T-helper 2 cell treated with Interferon-gamma antibody and Interleukin-4, amounts not matched to agents 100 ng/mL and 5 ng/mL, for 36 hours (primary cell): ENCODE results near the gene ZMPSTE24. TPM values are rescaled to one million over a fixed set of nuclear protein-coding genes. Genes with fewer than 3 reads are reported as not detected.
"Not testable (repeated sequence)": the region's sequence is repeated elsewhere in the genome, so short reads cannot be mapped to it uniquely, and the experiment has no call there.

Source experiments
- intact Hi-C: fragments of 100-400 bp; cut with micrococcal nuclease; formaldehyde crosslinking; loops from one replicate; pipeline ENCODE4 v1.15.1; 2023
- total RNA-seq: library from RNA; stranded (reverse); gene quantifications from 2 replicates; pipeline ENCODE4 v1.2.3, GENCODE V29; 2022

ZMPSTE24 gene
- total RNA-seq: 33.6 and 33.9 TPM in 2 replicates

DNA sequence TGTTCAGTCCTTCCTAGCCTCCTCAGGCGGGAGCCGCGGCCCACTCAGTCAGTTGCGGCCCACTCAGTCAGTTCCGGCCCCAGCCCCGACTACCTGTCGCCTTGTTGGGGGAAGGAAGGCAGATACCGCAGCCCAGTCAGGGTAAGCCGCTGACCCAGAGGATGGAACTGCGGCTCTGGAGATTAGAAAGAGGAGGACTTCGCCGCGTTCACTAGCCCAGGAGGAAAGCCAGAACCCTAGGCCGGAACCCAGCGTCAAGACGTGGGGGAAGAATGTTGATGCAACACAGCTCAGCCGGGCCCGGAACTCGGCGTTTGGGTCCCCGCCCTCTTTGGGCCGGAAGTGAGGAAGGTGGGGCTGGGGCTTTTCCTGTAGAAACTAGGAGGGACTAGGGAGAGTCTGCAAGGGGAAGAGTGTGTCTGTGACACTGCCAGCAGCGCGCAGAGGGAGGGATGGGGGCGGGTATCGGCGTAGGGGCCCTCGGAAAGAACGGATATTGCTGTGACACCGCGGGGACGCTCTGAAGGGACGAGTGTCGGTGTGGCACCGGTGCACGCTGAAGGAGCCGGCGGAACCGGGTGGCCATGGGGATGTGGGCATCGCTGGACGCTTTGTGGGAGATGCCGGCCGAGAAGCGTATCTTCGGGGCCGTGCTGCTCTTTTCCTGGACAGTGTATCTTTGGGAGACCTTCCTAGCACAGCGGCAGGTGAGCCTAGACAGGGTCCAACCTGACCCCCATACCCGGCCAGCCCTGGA lies at the start of gene ZMPSTE24:
Gene ZMPSTE24, plus strand, starts transcription at position 549 of the 757 bp plus-strand sequence. Its CDS starts 36 bp downstream, at position 585.
- intact Hi-C loops: loop anchor here (1.0 to 10.0 kb wide), 9 partner anchors 17 to 1061 kb away; partner anchors contain the start of genes CAP1, MFSD2A, RLF and ZNF684

DNA sequence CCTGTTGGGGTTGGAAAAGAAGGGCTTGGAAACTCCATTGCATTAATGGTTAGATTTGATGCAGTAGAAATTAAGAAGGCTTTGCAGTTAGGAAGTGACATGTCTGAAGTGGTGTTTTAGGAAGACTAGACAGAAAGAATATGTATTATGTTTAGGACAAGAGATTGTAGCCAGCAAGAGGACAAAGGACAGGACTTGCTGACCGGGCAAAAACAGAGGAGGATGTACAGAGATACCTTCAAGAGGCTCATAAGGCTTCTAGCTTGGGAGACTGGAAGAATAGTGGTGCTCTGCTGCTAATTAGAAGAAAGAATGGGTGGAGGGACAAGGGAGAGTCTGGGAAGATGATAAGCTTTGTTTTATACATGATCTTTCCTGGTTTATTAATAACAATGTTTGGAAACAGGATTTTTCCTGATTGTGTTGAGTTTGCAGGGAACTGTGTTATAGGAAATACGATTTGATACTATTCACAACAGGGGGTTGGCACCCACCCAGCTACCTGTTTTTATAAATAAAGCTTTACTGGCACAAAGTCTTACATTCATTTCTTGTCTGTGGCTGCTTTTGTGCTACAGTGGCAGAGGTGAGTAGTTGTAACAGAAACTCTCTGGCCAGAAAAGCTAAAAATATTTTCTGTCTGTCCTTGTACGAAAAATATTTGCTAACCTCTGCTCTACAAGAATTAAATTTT lies 47.4 kb upstream of the ZMPSTE24 start:
- intact Hi-C loops: no loop called here

DNA sequence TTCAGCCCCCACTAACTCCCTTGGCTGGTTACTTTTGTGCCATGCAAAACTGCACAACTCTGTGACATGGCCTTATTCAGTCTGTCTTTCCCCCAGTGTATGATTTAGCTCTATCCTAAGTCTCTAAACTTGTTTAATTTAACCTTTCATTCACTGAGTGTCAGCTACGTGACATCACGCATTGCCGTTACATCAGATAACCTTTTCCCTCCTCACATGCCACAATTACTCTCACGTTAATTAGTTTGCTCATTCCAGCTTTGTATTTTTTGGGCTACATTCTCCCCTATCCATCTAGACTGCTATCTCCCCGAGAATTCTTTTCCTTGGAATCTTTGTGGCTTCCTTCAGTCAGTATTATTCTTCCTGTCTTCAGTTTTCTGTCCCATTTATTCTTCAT lies 39.7 kb upstream of the ZMPSTE24 start:
- intact Hi-C loops: no loop called here

DNA sequence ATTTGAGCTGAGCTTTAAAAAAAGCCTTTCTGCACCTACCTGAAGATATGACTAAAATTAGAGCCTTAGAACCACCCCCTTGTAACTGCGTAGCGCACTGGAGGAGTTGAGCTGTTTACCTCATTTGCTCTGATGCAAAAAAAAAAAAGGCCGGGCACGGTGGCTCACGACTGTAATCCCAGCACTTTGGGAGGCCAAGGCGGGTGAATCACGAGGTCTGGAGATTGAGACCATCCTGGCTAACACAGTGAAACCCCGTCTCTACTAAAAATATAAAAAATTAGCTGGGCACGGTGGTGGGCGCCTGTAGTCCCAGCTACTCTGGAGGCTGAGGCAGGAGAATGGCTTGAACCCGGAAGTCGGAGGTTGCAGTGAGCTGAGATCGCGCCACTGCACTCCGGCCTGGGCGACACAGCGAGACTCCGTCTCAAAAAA lies 36.5 kb upstream of the ZMPSTE24 start:
- intact Hi-C loops: not testable (repeated sequence)

DNA sequence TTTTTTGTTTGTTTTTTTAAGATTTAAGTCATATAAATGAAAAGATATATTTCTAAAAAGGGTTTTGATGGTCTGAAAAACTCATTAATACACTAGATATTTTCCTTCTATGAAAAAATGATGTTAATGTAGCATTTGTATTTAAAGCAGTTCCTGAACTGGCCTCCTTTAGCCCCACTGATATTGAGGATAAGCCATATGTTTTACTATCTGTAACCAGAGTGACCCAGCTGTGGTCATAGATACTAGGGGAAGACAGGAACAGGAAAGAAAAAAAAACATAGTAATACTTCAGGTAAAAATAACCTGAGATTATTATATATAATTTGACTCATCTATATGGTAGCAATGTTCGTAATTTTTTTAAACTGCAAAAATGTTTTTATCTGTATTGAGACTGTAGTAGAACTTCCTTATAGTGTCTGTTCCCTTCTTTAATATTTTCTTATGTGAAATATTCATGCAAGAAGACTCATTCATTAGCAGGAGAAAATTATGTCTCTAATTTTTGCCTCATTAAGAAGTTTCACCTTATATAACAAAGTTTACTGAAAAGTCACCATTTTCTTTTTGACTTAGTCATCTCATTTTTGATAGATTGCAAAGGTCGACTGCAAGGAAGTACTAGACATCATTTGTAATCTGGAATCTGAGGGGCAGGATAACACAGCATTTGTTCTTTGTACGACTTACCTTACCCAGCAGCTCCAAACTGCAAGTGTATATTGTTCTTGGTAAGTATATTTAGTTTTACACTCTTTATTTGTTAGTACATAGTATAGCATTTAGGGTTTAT lies 35.9 kb upstream of the ZMPSTE24 start:
- intact Hi-C loops: no loop called here

DNA sequence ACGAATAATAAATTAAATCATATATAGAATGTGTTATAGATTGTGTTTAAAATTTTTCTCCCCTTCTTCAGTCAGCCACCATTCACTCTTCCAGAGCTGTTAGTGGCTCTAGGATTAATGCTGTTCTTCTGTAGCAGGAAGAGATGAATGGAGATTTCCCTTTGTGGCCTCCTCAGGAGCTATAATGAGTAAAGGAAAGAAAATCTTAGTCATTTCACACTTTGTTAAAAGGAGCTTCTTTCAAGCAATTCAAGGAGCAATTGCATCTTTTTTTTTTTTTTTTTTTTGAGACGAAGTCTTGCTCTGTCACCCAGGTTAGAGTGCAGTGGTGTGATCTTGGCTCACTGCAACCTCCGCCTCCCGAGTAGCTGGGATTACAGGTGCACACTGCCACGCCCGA lies 34.0 kb upstream of the ZMPSTE24 start:
- intact Hi-C loops: no loop called here

DNA sequence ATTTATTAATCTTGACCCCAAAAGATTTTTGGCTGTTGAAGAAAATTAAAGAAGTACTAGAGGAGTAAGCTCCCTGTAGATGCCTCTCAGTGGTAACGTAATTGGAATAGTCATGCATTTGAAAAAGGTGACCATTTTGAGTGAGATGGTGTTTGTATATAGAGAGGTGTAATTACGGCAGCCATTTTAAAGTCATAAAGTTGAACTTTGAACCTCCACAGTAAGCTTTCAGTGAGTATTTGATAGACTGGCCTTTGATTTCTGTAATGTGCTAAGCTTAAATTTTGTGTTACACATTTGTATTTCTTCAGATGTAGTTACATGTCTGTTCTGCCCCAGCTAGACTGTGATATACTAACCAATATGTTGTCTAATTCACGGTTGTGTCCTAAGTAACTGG lies 31.8 kb upstream of the ZMPSTE24 start:
- intact Hi-C loops: no loop called here

DNA sequence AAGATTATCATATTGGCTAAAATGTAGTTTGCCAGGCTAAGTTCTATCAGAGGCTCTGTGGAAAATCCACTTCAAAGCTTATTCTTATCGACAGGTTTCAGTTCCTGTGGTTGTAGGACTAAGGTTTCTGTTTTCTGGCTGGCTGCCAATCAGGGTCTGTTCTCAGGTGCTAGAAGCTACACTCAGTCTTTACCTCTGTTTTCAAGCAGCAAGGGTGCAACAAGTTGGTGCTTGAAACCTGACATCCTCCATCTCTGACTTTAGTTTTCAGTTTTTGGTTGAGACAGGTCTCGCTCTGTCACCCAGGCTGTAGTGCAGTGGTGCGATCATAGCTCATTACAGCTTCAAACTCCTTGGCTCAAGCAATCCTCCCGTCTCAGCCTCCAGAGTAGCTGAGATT lies 25.6 kb upstream of the ZMPSTE24 start:
- intact Hi-C loops: loop anchor here (1.0 to 5.0 kb wide), 3 partner anchors 9 to 45 kb away; no protein-coding TSS in a partner anchor

DNA sequence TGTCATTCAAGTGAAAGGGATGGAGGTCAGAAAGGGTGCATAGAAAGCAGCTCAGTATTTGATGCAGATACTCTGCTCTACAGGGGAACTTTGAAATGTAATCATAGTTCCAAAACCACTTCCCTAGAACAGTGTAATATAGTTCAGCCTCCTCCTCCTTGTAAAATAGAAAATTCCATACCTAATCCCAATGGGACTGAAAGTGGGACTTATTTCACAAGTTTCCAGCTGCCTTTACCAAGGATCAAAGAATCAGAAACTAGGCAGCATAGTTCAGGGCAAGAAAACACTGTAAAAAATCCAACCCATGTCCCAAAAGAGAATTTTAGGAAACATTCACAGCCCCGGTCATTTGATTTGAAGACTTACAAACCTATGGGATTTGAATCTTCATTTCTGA lies 18.4 kb upstream of the ZMPSTE24 start:
- intact Hi-C loops: loop anchor here (5.0 kb wide), 2 partner anchors 77 to 148 kb away; partner anchors contain the start of gene RLF

DNA sequence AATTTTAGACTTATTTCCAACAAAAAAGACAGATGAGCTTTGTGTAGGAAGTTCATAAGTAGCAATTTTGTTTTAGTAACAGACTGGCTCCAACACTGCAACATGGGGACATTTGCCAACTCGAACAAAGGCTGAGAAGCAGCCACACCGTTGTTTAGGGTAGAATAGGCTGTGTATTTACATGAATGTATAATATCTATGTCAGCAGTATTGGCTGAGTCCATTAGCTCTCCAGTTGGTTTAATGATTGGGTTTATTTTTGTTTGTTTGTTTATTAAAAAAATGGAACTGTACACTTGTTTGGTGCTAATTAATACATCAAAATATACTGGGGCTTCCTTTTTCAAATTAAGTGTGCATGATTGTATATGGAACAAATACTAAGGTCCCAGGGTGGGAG lies 17.6 kb upstream of the ZMPSTE24 start:
- intact Hi-C loops: loop anchor here (5.0 kb wide), 2 partner anchors 78 to 147 kb away; partner anchors contain the start of gene RLF

DNA sequence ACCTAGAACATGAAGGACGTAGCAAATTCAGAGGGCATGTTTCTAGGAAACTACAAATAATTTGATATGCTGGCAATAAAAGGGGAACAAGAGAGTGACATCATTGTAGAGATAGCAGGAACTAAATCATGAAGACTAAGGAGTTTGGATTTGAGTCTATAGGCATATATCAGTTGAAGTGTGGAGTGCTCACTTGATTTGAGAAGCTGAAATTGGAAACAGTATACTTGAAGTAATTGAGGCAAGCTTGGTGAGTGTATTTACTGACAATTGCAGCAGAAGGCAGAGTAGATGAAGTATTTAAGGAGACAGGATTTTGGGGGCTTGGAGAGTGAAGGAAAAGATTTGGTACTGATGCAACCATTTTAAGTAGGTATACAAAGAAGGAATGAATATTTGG lies 16.7 kb upstream of the ZMPSTE24 start:
- intact Hi-C loops: loop anchor here (1.0 to 5.0 kb wide), 4 partner anchors 9 to 146 kb away; partner anchors contain the start of gene RLF

DNA sequence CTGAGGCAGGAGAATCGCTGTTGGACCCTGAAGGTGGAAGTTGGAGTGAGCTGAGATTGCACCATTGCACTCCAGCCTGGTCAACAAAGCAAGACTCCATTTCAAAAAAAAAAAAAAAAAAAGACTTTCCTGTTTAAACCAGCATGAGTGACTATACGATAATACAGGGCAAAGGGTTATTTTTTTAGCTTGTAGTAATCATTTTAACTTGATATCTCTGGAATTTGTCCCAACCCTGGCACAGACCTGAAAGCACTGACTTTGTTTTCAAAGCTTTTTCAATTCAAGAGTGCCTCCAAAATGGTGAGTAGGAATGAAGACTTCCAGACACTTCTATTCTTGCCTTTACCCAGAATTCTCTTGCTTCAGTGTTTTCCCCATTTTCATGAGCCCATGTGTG lies 14.7 kb upstream of the ZMPSTE24 start:
- intact Hi-C loops: loop anchor here (5.0 kb wide), 2 partner anchors 81 to 144 kb away; partner anchors contain the start of gene RLF

DNA sequence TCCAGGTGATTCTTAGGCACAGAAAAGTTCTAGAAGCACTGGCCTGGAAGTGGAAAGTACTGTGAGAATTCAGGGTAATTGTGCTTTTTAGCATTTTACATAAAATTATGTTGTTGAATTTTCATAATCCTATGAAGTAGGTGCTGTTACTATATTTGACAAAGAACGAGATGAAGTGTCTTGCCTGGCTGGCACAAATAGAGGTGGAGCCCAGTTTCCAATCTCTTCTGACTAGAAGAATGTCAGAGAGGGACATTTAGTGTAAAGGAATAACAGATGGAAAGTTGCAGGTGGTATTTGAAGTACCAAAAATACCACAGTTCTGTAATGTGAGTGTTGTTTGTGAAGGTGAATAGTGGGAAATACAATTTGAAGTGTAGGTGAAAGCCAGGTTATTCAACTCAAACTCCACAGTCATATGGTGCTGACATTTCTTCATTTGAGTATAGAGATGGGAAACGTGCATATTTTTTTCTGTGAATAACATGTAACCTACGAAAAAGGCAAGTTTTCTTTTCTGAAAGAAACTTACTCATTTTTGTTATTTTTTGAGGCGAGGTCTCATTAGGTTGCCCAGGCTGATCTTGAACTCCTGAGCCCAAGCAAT lies 13.8 kb upstream of the ZMPSTE24 start:
- intact Hi-C loops: loop anchor here (5.0 kb wide), 2 partner anchors 82 to 143 kb away; partner anchors contain the start of gene RLF

DNA sequence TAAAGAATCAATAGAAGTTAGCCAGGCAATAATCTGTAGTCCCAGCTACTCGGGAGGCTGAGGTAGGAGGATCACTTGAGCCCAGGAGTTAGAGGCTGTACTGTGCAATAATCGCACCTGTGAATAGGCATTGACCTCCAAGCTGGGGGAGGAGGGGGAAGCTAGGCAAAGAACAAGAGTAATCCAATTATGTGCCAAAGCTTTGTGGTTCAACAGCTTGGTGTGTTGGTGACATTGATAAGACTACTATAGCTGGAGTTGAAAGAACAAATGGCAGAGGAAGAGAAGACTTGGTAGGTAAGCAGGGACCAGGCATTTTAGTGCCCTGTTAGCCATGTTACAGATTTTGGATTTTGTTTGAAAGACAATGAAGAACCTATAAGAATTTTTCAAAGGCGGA lies 12.3 kb upstream of the ZMPSTE24 start:
- intact Hi-C loops: no loop called here

DNA sequence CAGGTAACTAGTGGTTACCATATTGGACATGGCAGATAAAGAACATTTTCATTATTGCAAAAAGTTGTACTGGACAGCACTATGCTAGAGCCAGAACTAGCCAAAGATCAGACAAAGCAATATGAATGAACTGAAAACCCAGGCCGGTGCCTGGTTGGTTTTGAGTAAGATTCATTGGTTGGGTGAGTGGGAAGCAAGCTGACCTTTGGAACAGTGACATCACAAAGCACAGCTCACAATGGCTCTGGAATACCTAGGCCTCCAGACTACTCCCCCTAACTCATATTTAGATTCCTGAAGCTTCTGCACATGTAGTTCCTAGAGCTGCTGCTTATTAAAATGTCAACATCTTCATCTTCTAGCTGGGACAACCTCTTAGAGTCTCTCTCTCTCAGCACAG lies 10.4 kb upstream of the ZMPSTE24 start, which contains the start of gene TMCO2:
Gene TMCO2, plus strand, starts transcription at position 283 of the 400 bp plus-strand sequence. Its CDS starts 57 bp downstream, at position 340.
- intact Hi-C loops: no loop called here

DNA sequence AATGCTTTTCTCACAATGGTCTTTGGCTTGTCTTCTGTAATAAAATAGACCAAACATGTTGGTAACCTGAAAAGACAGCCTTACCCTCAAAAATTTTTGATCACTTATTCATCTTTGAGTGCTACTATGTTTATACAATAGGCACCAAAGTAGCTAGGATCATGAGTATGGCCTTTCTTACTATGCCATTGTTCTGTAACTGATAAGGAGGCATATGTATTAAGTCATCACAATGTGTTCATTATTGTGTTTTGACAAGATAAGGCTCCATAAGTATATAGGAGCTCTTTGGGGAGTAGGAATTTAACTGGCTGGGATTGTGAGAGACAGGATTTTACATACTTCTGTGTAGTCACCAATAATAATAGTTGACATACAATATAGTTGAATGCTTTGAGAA lies 9.6 kb upstream of the ZMPSTE24 start:
- intact Hi-C loops: no loop called here

DNA sequence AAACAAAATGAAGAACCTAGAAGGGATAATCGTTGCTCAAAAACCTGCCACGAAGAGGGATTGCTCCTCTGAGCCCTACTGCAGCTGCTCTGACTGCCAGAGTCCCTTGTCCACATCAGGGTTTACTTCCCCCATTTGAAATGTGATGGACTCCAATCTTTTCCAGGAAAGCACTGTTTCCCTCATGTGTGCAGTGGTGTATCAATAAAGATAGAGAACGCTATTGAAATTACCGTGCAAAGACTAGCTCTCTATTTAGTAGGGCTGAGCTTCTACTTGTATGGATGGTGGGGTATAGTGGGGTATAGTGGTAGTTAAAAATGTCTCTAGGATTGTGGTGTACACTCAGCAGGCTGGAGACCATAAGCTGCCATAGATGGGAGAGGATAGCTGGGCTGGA lies 6.6 kb upstream of the ZMPSTE24 start:
- intact Hi-C loops: loop anchor here (10.0 kb wide), 1 partner anchor 297 kb away; the partner anchor contains the start of gene MFSD2A

DNA sequence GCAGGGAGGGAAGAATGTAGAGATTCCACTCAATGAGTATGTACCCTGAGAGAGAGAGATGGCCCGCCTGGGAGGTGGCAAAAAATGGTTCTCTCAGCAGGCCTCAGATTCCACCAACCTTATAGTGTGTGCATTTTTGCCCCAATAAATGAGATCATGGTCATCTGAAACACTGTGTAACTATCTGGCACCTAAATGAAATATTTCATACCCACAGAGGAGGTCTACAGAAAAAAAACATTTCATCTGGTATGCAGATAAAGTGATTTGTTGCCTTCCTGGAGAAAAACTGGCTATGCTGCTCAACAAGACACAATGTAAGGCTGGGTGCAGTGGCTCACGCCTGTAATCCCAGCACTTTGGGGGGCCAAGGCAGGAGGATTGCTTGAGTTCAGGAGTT lies 5.4 kb upstream of the ZMPSTE24 start:
- intact Hi-C loops: loop anchor here (10.0 kb wide), 1 partner anchor 298 kb away; the partner anchor contains the start of gene MFSD2A

DNA sequence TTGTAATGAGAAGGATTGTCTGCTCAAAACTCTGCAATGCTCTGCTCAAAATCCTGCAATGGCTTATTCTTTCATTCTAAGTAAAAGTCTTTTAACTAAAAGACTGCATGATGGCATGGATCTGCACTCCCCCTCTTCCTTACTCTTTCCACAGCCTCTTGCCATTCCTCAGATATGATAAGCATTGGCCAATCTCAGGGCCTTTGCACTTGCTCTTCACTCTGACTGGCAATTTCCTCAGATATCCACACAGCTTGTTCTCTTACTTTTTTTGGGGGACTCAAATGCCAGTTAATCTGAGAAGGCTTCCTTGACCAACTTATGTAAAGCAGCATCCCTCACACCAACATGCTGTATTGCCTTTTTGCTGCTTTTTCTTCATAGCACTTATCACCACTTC lies 2.8 kb upstream of the ZMPSTE24 start:
- intact Hi-C loops: loop anchor here (5.0 to 10.0 kb wide), 3 partner anchors 132 to 1058 kb away; partner anchors contain the start of gene MFSD2A

DNA sequence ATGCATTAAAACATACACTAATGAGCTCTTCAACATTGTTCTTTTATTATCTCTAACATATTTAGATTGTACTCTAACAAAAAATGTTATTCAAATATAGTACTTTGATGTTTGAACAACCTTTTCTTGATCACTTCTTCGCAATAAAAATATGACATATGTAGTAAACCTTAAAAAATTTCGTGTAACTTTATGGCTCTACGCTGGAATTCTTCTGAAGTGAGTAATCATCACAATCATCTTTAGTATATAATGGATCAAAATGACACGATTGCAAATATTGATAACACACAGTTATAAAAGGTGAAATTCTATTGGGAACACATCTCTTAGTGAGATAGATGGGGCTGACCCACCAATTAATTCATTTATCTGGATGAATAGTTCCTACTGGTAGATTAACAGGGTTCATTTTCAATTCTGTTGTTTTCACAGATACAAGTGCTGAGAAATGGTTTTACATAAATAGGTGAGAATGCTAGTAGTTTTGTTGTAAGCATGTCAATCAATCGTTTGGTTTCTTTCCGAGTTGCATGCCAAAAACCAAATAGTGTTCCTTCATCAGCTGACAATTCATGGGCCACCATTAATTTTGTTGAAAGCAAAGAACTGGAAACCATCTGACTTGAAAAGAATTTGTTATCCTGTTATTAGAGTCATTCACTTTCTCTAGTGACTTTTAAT lies 1.5 kb upstream of the ZMPSTE24 start:
- intact Hi-C loops: loop anchor here (1.0 to 10.0 kb wide), 5 partner anchors 15 to 1059 kb away; partner anchors contain the start of gene MFSD2A
